HG02840 (cell line): ENCODE measurements around the gene ABCB8.
"Not testable (repeated sequence)": the region's sequence is repeated elsewhere in the genome, so short reads cannot be mapped to it uniquely, and the experiment has no call there.

Source experiments
- ATAC-seq: cut with Tn5 transposase; IDR thresholded peaks from one replicate; pipeline ENCODE4 v1.9.1; 2021; ENCODE audit warnings: mild to moderate bottlenecking, moderate library complexity, moderate number of reproducible peaks; ENCODE audit not compliant: unreplicated experiment, low FRiP score

ABCB8 gene

DNA sequence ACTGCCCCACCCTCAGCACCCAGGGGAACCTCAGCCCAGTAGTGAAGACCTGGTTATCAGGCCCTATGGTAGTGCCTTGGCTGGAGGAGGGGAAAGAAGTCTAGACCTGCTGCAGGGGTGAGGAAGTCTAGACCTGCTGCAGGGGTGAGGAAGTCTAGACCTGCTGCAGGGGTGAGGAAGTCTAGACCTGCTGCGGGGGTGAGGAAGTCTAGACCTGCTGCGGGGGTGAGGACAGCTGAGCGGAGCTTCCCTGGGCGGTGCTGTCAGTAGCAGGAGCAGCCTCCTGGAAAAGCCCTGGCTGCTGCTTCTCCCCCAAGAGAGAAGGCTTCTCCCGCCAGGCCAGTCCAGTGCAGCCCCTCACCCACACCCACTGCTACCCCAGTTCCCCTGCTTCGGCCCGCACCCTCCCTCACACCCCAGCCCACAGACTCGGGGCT, 31.2 kb upstream of the ABCB8 start:
- ATAC-seq, result no peak

DNA sequence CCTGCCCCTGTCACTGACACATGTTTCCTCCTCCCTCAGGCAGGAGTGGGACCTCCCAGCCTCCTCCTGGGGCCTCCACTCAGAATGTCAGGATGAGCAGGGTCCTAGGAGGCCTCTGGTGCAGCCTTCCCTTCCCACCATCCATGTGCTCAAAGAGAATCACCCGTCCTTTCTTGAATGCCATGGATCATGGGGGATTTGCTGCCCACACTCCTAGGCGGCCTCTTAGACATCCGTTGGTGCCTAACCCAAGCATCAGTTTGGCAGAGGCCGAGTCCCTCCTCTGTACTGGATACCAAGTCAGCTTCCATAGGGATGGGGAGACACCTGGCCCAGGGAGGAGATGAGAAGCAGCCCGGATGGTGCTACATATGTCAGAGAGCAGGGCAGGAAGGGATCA, 30.4 kb upstream of the ABCB8 start:
- no peak for ATAC-seq

DNA sequence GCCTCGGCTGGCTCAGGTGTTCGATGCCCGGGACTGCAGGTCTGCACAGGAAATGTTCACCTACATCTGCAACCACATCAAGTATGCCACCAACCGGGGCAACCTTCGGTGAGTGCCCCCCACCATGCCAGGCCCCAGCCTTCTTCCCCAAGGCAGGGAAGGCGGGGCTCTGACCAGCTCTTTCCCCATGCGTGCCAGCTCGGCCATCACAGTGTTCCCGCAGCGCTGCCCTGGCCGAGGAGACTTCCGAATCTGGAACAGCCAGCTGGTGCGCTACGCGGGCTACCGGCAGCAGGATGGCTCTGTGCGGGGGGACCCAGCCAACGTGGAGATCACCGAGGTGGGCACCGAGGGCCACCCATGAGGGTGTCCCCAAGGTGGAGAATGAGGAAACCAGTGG, 29.9 kb upstream of the ABCB8 start:
- ATAC-seq, result no peak

DNA sequence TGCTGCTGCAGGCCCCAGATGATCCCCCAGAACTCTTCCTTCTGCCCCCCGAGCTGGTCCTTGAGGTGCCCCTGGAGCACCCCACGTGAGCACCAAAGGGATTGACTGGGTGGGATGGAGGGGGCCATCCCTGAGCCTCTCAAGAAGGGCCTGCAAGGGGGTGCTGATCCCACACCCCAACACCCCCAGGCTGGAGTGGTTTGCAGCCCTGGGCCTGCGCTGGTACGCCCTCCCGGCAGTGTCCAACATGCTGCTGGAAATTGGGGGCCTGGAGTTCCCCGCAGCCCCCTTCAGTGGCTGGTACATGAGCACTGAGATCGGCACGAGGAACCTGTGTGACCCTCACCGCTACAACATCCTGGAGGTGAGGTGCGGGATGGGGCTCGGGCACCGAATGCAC, 29.2 kb upstream of the ABCB8 start:
- ATAC-seq, result no peak

DNA sequence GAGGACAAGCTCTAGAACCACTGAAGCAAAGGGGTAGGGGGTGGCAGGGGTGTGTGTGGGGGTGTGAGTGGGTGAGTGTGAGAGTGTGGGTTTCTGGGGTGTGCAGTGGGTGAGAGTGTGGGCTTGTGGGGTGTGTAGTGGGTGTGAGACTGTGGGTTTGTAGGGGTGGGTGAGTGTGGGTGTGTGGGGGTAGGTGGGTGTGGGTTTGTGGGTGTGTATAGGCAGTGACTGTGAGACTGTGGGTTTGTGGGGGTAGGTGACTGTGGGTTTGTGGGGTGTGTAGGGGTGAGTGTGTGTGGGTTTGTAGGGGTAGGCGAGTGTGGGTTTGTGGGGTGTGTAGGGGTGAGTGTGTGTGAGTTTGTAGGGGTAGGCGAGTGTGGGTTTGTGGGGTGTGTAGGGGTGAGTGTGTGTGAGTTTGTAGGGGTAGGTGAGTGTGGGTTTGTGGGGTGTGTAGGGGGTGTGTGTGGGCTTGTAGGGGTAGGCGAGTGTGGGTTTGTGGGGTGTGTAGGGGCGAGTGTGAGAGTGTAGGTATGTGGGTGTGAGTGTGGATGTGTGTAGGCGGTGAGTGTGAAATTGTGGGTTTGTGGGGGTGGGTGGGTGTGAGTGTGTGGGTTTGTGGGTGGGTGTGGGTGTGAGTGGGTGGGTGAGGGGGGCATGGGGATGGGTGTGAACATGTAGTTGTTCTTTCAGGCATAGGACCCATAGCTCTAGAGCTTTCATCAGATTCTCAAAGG, 28.6 kb upstream of the ABCB8 start:
- no peak for ATAC-seq

DNA sequence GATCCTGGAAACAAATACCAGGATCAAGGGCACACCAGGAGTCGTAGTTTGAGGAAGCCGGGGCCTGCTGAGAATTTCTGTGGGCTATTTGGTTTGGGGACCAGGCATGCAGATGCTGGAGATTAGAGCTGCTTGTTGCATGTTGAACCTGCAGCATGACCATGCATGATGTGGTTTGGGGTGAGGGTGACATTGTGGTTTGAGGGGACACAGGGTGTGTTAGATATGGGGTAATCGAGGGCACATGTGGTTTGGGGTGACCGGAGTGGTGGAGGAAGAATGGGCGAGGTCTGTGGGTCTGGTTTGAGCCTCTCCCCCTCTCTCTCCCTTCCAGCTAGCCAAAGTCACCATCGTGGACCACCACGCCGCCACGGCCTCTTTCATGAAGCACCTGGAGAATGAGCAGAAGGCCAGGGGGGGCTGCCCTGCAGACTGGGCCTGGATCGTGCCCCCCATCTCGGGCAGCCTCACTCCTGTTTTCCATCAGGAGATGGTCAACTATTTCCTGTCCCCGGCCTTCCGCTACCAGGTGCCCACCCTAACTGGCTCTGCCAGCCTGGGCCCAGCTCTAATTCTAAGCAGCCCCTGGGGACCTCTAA, 27.3 kb upstream of the ABCB8 start:
- ATAC-seq, result no peak

DNA sequence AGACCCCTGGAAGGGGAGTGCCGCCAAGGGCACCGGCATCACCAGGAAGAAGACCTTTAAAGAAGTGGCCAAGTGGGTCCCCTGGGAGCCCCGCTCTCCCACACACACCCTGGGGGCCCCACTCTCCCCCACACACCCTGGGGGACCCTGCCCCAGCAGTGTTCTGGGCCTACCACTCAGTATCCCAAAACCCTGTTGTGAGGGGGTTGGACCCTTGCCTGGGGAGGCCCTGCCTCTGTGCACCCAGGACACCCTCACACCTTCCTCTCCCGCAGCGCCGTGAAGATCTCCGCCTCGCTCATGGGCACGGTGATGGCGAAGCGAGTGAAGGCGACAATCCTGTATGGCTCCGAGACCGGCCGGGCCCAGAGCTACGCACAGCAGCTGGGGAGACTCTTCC, 26.7 kb upstream of the ABCB8 start:
- ATAC-seq, result no peak

DNA sequence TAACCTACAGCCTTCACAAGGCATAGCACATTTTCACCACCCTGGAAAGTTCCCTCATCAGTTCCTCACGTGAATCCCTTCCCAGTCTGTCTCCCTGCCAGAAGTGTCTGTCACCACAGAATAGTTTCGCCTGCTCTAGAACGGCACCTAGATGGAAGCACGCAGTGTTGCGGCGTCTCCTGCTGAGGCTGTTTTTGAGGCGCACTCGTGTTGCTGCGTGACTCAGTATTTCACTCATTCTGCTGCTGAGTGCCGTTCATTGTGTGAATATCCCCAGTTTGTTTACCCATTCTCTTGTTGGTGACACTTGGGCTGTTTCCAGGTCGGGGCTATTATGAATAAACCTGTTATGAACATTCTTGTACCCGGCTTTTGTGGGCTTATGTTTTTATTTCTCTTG, 24.7 kb upstream of the ABCB8 start:
- ATAC-seq, result no peak

DNA sequence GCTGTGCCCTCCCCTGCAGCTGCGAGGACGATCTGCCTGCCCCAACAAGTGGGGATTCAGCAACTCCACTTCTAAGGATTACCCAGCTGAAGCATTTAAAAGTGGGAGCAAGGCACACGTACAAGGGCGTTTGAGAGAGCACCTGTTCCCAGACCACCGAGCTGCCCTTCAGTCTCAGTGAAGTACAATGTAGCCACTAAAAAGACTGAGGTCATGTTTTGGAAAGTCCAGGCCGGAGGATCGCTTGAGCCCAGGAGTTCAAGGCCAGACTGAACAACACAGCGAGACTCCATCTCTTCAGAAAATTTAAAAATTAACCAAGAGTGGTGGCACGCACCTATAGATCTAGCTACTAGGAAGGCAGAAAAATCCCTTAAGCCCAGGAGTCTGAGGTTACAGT, 22.7 kb upstream of the ABCB8 start:
- no peak for ATAC-seq

DNA sequence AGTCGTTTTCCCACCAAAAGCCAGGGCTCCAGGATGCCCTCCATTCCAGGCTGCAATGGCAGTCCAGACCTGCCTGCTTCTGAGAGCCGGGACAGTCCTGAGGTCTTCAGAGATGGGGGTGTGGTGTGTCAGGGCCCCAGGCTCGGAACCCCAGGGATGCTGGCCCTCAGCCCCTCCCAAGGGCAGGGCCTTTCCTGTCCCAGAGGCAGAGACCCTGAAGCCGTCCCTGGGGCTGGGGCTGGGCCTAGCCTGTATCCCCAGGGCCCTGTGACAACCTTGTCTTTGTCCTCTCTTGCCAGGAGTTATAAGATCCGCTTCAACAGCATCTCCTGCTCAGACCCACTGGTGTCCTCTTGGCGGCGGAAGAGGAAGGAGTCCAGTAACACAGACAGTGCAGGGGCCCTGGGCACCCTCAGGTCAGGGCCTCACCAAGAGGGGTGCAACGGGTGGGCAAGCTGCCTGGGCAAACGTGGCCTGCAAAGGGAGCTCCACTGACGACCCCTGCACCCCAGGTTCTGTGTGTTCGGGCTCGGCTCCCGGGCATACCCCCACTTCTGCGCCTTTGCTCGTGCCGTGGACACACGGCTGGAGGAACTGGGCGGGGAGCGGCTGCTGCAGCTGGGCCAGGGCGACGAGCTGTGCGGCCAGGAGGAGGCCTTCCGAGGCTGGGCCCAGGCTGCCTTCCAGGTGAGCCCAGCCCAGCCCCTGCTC, 21.5 kb upstream of the ABCB8 start:
- no peak for ATAC-seq

DNA sequence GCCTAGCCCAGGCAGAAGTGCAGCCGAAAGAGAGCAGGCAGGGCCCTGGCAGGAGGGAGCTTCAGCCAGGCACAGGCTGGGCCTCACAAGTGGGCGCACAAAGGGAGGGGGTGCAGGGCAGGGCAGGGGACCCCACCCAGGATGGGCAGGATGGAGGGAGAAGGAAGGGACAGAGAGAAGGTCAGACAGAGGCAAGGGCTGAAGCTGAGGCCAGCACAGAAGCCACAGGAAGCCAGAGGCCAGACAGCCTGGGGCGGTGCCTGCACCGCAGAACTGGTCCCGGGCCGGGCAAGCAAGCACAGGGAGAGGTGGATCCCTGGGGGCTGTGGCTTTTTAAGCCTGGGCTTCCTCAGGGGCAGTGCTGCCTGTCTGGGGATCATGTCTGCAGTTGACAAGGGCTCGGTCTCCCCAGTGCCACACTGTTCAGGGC, 20.8 kb upstream of the ABCB8 start:
- no peak for ATAC-seq

DNA sequence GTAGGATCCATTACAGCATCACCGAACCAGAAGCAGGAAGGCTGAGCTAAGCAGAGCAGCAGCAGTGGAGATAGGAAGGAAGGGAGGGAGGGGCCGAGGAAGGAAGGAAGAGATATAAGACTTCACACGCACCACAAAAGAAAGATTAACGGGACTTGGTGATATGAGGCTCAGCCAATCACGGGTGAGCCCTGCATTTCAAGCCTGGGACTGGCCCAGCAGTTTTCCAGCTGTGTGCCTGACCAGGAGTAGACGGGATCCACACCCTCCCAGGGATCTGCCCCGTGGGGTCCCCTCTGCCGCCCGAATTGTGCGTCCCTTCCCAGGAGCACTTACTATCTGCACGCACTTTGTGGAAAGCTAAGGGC, 20.1 kb upstream of the ABCB8 start:
- no peak for ATAC-seq

DNA sequence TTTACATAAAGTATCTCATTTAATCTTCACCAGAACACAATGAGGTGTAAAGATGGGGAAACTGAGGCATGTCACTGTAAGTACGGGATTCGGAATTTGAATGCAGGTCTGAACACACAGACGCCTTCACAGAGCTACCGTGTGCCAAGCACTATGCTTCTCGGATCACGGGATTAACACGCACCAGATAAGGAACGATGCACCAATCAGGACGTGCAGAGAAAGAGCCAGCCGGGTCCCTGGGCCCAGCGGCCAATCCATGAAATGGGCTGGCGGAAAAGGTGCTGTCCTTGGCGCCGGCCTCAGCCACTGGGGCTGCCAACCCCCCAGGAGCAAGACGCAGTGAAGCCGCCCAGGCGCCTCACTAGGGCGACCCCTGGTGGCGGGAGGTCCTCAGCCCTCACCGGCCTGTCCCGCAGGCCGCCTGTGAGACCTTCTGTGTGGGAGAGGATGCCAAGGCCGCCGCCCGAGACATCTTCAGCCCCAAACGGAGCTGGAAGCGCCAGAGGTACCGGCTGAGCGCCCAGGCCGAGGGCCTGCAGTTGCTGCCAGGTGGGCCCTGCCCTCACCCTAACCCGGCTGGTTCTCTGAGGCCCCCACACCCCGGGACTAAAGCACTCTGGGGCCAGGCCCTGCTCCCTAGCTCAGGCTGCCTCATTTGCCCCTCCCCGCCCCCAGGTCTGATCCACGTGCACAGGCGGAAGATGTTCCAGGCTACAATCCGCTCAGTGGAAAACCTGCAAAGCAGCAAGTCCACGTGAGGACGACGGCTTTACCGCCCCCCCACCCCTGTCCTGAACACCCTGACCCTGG, 19.5 kb upstream of the ABCB8 start:
- peak; percentile 55 for ATAC-seq

DNA sequence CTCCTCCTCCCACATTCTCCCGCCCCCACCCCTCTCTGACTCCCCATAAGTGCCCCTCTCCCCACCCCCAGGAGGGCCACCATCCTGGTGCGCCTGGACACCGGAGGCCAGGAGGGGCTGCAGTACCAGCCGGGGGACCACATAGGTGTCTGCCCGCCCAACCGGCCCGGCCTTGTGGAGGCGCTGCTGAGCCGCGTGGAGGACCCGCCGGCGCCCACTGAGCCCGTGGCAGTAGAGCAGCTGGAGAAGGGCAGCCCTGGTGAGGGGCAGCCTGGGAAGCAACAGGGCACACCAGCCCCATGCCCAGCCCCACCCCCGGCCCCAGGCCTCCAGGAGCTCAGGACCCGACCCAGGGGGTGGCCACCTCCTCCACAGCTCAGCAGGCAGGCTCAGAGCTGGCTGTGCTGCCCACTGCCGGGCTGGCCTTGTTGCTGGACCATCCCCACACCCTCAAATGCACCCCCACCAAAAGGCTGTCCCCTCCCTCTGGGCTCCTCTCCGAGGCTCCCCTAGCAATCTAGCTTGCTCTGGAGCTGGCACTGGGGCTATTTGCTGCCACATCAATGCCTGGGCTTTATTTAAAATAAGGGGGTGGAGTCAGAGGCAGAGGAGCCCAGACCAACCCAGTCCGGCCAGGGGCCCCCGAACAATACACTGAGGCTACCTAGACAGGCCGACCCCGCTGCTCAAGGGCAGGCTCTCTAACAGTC, 18.8 kb upstream of the ABCB8 start:
- no peak for ATAC-seq

DNA sequence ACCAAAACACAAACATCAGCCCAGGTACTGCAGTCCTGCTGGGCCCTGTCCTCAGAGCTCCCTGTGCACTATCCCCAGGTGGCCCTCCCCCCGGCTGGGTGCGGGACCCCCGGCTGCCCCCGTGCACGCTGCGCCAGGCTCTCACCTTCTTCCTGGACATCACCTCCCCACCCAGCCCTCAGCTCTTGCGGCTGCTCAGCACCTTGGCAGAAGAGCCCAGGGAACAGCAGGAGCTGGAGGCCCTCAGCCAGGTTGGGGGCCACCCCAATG, 18.3 kb upstream of the ABCB8 start:
- ATAC-seq, result no peak

DNA sequence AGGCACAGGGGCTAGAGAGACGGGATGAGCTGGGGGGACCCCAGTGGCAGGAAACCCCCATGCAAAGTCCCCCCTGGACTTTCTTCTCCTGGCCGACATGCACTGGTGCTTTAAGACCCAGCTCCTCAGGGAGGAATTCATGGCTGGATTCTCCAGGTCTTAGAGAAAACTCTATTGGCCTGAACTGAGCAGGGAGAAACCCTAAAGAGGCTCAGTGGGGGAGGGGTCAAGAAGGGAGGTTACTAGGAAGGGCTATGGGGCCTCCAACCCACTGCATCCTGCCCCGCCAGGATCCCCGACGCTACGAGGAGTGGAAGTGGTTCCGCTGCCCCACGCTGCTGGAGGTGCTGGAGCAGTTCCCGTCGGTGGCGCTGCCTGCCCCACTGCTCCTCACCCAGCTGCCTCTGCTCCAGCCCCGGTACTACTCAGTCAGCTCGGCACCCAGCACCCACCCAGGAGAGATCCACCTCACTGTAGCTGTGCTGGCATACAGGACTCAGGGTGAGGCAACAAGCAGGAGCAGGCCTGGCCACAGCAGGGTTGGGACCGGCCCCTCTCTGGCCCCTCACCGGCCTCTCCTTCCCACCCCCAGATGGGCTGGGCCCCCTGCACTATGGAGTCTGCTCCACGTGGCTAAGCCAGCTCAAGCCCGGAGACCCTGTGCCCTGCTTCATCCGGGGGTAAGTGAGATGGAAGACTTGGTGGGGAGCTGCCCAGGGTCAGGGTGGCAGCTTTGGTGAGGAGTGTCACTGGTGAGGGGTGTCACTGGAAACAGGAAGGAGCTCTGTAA, 17.7 kb upstream of the ABCB8 start:
- no peak for ATAC-seq

DNA sequence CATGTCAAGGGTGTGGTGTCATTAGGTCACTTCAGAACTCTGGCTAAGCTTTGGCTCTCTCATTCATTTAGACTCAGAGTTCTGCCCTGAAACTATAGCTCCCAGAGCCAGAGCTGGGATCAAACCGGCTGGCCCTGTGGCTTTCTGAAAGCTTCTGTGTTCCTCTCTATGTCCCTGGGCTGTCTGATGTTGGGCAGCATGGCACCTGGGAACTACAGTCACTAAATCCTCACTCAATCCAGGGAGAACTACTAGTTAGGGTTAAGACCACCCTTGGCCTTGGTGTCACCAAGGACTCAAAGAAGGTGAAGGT, 17.2 kb upstream of the ABCB8 start:
- ATAC-seq, result no peak

DNA sequence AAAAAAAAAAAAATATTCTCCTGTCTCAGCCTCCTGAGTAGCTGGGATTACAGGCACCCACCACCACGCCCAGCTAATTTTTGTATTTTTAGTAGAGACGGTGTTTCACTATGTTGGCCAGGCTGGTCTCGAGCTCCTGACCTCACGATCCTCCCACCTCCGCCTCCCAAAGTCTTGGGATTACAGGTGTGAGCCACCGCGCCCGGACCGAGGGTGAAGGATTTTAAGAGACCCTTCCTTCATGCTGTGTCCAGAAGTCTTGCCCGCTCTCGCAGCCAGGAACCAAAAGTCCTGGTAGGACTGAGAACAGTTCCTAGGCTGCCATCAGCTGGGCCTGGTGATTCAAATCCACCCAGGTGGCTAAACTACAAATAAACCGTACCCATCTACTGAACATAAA, 16.6 kb upstream of the ABCB8 start:
- ATAC-seq, result not testable (repeated sequence)

DNA sequence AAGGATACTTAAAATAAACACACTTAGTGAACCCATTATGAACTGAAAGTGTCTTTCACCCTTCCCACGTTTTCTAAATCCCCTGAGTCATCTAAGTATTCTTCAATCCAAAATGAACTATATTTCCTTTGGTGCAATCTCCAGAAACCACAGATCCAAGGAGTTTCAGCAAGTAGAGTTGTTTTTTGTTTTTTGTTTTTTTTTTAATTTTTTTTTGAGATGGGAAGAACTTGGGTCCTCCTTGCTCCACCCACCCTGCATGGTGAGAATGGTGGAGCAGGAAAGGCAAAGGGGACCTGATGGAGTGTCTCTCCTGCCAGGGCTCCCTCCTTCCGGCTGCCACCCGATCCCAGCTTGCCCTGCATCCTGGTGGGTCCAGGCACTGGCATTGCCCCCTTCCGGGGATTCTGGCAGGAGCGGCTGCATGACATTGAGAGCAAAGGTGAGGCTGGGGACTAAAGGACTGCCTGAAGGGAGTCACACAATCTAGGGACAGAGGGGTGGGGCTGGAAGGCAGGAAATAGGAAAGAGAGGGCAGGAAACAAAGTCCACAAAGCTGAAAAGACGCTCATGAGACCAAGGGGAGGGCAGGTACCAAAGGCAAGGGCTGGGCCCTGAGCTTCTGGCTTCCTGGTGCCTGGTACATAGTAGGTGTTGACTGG, 16.1 kb upstream of the ABCB8 start:
- ATAC-seq, result no peak
